Osteoblast (primary cell): Measurements from ENCODE around the gene FGF14. TPM values are rescaled to one million over a fixed set of nuclear protein-coding genes. Genes with fewer than 3 reads are reported as not detected.

Experiments
- DNase-seq: peaks from one replicate; pipeline ENCODE4 v3.0.0; 2011; ENCODE audit warnings: low spot score, mixed read lengths; ENCODE audit not compliant: insufficient read length; ENCODE audit errors: missing footprints
- H2AFZ ChIP-seq: 2 replicates; pipeline ENCODE4 v1.6.0; 2011; ENCODE audit warnings: mild to moderate bottlenecking, low read length
- H3K27ac ChIP-seq: 2 replicates; pipeline ENCODE4 v1.5.1; 2011; ENCODE audit warnings: mild to moderate bottlenecking, low read depth, low read length, moderate library complexity
- H3K27me3 ChIP-seq: 2 replicates; pipeline ENCODE4 v1.6.0; 2012; ENCODE audit warnings: mild to moderate bottlenecking, control low read depth, inconsistent platforms, low read length, moderate library complexity; ENCODE audit not compliant: insufficient read depth
- H3K36me3 ChIP-seq: 2 replicates; pipeline ENCODE4 v1.5.1; 2011; ENCODE audit warnings: mild to moderate bottlenecking, low read length, control low read depth, moderate library complexity; ENCODE audit not compliant: insufficient read depth
- H3K4me1 ChIP-seq: 2 replicates; pipeline ENCODE4 v1.5.1; 2011; ENCODE audit warnings: mild to moderate bottlenecking, low read length, control low read depth, moderate library complexity; ENCODE audit not compliant: insufficient read depth
- H3K4me2 ChIP-seq: 2 replicates; pipeline ENCODE4 v1.6.0; 2011; ENCODE audit warnings: mild to moderate bottlenecking, low read length; ENCODE audit not compliant: insufficient read depth
- H3K4me3 ChIP-seq: fragments of 200-600 bp; sonication (generic); 3 replicates; pipeline ENCODE4 v1.5.1; 2012; ENCODE audit warnings: mild to moderate bottlenecking, low read length, inconsistent platforms; ENCODE audit not compliant: insufficient read depth
- H3K79me2 ChIP-seq: 2 replicates; pipeline ENCODE4 v1.6.0; 2012; ENCODE audit warnings: mild to moderate bottlenecking, low read length, control low read depth, inconsistent platforms; ENCODE audit not compliant: insufficient read depth
- H3K9me3 ChIP-seq: 2 replicates; pipeline ENCODE4 v1.5.1; 2011; ENCODE audit warnings: low read depth, low read length, control low read depth
- H4K20me1 ChIP-seq: 2 replicates; pipeline ENCODE4 v1.6.0; 2012; ENCODE audit warnings: mild to moderate bottlenecking, low read length, control low read depth; ENCODE audit not compliant: insufficient read depth
- total RNA-seq: library from RNA; depleted of rRNA; stranded (reverse); fragments of >200 nt; gene quantifications from 2 replicates; pipeline ENCODE4 v1.2.3, GENCODE V29; 2012
- TF ChIP-seq, protein P1 (sequence below): IDR thresholded peaks from 2 replicates; pipeline ENCODE4 v1.5.1; 2011; ENCODE audit warnings: mild to moderate bottlenecking, low read depth, low read length, moderate library complexity; ENCODE audit errors: extremely low read depth

Gene FGF14
- total RNA-seq, 1 donor, result under 0.01 TPM

DNA sequence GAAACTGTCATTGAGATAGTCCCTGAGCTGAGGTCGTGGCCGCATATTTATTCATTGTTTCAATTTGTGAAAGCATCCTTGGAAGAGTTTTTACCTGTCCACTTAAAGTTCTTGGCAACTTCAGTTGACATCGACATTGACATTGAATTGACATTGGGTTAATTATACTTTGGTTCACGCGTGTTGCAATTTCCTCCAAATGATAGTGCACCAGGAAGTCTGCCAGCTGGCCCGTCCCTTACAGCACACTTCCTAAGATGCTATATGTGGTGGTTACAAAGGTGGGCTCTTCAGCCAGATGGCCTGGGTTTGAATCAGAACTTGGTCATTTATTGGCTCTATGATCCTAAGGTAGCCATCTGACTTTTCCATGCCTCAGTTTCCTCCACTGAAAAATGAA lies 176.0 kb downstream of the FGF14 start:
- Histone ChIP-seq H3K4me1 (no peaks in the 10 kb centered on the region), H3K4me2 (no peak overlapping the region), H2AFZ (no peak overlapping the region), H4K20me1 (no peaks in the 10 kb centered on the region), H3K36me3 (no peaks in the 10 kb centered on the region), H3K79me2 (no peaks in the 10 kb centered on the region), H3K4me3 (no peak overlapping the region), H3K9me3 (no peaks in the 10 kb centered on the region), H3K27ac (no peak overlapping the region), H3K27me3 (no peaks in the 10 kb centered on the region)
- TF ChIP-seq, protein P1, sequence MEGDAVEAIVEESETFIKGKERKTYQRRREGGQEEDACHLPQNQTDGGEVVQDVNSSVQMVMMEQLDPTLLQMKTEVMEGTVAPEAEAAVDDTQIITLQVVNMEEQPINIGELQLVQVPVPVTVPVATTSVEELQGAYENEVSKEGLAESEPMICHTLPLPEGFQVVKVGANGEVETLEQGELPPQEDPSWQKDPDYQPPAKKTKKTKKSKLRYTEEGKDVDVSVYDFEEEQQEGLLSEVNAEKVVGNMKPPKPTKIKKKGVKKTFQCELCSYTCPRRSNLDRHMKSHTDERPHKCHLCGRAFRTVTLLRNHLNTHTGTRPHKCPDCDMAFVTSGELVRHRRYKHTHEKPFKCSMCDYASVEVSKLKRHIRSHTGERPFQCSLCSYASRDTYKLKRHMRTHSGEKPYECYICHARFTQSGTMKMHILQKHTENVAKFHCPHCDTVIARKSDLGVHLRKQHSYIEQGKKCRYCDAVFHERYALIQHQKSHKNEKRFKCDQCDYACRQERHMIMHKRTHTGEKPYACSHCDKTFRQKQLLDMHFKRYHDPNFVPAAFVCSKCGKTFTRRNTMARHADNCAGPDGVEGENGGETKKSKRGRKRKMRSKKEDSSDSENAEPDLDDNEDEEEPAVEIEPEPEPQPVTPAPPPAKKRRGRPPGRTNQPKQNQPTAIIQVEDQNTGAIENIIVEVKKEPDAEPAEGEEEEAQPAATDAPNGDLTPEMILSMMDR, result no peak
- no peak for DNase-seq

DNA sequence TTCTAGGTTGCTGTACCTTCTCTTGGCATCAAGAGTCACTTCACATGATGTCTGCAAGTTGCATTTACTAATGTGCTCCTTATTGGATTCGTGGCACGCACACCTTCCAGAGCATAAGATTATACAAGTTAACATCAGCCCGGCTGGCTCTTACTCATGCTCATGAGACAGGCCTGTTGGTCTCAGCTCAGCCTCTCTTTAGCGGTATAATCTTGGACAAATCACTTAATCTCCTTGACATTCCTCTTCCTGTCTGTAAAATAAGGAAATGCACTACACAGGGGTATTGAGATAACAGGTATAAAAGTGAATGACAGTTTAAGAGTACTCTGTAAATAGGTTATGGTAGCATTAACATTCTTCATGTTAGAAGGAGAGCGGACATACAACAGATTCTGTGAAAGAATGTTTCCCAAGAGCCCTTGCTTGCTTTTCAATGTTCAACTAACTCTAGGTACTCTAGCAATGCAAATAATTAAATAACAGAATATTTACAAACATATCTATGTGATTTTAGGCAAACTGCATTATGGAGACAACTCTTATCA lies 181.1 kb downstream of the FGF14 start:
- H3K4me3 ChIP-seq, result no peak overlapping the region
- H3K36me3 ChIP-seq, result no peaks in the 10 kb centered on the region
- no peak for DNase-seq
- H4K20me1 ChIP-seq, result no peaks in the 10 kb centered on the region
- no peak overlapping the region for H3K27ac ChIP-seq
- no peak overlapping the region for H2AFZ ChIP-seq
- H3K79me2 ChIP-seq, result no peaks in the 10 kb centered on the region
- TF ChIP-seq, protein P1, result no peak
- no peaks in the 10 kb centered on the region for H3K9me3 ChIP-seq
- no peaks in the 10 kb centered on the region for H3K27me3 ChIP-seq
- no peaks in the 10 kb centered on the region for H3K4me1 ChIP-seq
- no peak overlapping the region for H3K4me2 ChIP-seq

DNA sequence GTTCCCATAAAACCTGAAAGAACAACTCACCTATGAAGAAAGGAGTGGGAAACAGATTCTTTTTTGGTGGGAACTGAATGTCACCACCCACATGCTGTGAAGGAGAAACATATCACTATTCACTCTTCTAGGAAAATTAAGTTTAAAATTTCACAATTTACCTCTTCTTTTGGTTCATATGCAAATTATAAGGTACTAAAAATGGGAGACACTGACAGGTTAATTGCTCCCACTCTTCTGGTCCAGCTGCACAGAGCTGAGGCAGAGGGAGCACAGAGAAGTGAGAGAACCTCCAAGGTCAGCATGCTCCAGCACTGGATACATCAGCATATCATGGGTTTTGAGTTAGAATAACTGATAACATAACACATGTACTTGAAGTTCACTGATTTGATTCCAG lies 186.9 kb downstream of the FGF14 start:
- no peak overlapping the region for H3K27ac ChIP-seq
- no peaks in the 10 kb centered on the region for H3K27me3 ChIP-seq
- H4K20me1 ChIP-seq, result no peaks in the 10 kb centered on the region
- no peak overlapping the region for H2AFZ ChIP-seq
- H3K9me3 ChIP-seq, result no peaks in the 10 kb centered on the region
- no peaks in the 10 kb centered on the region for H3K79me2 ChIP-seq
- H3K4me1 ChIP-seq, result no peaks in the 10 kb centered on the region
- TF ChIP-seq, protein P1, result no peak
- H3K4me3 ChIP-seq, result no peak overlapping the region
- DNase-seq, result no peak
- no peaks in the 10 kb centered on the region for H3K36me3 ChIP-seq
- no peak overlapping the region for H3K4me2 ChIP-seq

DNA sequence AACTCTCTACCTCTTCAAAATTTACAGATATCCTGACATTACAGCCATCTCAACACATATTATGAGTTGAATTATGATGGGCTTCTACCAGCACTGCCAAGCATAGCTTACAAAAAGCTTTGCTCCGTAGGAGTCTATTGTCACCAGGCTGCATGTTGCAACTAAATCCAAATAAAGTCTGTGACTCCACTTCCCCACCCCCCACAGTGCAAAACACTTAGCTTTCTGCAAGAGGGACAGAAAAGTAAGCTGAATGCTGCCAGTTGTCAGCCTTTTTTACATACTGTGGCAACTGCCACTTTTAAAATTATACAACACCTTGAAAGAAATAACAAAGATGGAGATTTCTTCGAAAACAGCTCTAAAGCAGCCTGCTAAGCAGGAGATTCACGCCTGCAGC lies 189.1 kb downstream of the FGF14 start:
- H3K9me3 ChIP-seq, result no peaks in the 10 kb centered on the region
- H3K4me1 ChIP-seq, result no peaks in the 10 kb centered on the region
- no peaks in the 10 kb centered on the region for H3K27me3 ChIP-seq
- DNase-seq, result no peak
- H4K20me1 ChIP-seq, result no peaks in the 10 kb centered on the region
- no peak overlapping the region for H3K4me3 ChIP-seq
- H3K4me2 ChIP-seq, result no peak overlapping the region
- no peaks in the 10 kb centered on the region for H3K36me3 ChIP-seq
- no peak overlapping the region for H3K27ac ChIP-seq
- TF ChIP-seq, protein P1, result no peak
- no peaks in the 10 kb centered on the region for H3K79me2 ChIP-seq
- H2AFZ ChIP-seq, result no peak overlapping the region
